Esophagus muscularis mucosa (tissue), 4 donors: ENCODE measurements around the gene CNST.

Experiments used
- EP300 ChIP-seq: sonication (generic); formaldehyde crosslinking; IDR thresholded peaks from one replicate; pipeline ENCODE4 v1.6.1; 2017; ENCODE audit warnings: antibody characterized with exemption
- POLR2A ChIP-seq: fragments of 450-650 bp; IDR thresholded peaks from one replicate; pipeline ENCODE4 v1.6.1; 2017; ENCODE audit warnings: antibody characterized with exemption, moderate library complexity, mild to moderate bottlenecking, low read depth
- TF ChIP-seq, protein P1 (sequence below), 3 experiments: fragments of 200-600 bp in 2 of 3; fragments of 450-650 bp in 1 of 3; sonication (generic) in 2 of 3; IDR thresholded peaks; one replicate each; pipeline ENCODE4 v1.5.1; 2017 to 2019; ENCODE audit warnings: antibody characterized with exemption in 3 of 3, mild to moderate bottlenecking in 2 of 3, moderate library complexity in 1 of 3

DNA sequence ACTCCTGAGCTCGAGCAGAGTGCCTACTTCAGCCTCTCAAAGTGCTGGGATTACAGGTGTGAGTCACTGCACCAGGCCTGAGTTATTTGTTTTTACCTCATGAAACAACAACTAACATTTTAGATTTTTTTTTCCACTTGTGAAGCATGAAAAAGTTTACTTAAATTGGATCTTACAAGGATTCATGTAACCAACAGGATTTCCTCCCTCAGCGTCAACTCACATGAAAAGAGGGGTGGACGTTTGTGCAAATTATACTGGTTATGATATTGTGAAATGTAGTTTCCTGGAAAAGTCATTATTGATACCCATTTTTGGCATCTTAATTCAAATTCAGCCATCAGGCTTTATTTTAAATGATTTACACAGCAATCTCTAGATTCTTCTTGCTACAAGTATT, 6.5 kb downstream of the CNST start:
- TF ChIP-seq, protein P1, sequence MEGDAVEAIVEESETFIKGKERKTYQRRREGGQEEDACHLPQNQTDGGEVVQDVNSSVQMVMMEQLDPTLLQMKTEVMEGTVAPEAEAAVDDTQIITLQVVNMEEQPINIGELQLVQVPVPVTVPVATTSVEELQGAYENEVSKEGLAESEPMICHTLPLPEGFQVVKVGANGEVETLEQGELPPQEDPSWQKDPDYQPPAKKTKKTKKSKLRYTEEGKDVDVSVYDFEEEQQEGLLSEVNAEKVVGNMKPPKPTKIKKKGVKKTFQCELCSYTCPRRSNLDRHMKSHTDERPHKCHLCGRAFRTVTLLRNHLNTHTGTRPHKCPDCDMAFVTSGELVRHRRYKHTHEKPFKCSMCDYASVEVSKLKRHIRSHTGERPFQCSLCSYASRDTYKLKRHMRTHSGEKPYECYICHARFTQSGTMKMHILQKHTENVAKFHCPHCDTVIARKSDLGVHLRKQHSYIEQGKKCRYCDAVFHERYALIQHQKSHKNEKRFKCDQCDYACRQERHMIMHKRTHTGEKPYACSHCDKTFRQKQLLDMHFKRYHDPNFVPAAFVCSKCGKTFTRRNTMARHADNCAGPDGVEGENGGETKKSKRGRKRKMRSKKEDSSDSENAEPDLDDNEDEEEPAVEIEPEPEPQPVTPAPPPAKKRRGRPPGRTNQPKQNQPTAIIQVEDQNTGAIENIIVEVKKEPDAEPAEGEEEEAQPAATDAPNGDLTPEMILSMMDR (IDR thresholded peaks at IDR 0.05), result no peak
- TF ChIP-seq POLR2A (no peak), EP300 (no peak)
